Measurements from ENCODE around the gene KHSRP.

KHSRP gene, protein sequence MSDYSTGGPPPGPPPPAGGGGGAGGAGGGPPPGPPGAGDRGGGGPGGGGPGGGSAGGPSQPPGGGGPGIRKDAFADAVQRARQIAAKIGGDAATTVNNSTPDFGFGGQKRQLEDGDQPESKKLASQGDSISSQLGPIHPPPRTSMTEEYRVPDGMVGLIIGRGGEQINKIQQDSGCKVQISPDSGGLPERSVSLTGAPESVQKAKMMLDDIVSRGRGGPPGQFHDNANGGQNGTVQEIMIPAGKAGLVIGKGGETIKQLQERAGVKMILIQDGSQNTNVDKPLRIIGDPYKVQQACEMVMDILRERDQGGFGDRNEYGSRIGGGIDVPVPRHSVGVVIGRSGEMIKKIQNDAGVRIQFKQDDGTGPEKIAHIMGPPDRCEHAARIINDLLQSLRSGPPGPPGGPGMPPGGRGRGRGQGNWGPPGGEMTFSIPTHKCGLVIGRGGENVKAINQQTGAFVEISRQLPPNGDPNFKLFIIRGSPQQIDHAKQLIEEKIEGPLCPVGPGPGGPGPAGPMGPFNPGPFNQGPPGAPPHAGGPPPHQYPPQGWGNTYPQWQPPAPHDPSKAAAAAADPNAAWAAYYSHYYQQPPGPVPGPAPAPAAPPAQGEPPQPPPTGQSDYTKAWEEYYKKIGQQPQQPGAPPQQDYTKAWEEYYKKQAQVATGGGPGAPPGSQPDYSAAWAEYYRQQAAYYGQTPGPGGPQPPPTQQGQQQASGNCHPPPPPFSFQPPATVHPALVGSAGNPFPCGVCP

DNA sequence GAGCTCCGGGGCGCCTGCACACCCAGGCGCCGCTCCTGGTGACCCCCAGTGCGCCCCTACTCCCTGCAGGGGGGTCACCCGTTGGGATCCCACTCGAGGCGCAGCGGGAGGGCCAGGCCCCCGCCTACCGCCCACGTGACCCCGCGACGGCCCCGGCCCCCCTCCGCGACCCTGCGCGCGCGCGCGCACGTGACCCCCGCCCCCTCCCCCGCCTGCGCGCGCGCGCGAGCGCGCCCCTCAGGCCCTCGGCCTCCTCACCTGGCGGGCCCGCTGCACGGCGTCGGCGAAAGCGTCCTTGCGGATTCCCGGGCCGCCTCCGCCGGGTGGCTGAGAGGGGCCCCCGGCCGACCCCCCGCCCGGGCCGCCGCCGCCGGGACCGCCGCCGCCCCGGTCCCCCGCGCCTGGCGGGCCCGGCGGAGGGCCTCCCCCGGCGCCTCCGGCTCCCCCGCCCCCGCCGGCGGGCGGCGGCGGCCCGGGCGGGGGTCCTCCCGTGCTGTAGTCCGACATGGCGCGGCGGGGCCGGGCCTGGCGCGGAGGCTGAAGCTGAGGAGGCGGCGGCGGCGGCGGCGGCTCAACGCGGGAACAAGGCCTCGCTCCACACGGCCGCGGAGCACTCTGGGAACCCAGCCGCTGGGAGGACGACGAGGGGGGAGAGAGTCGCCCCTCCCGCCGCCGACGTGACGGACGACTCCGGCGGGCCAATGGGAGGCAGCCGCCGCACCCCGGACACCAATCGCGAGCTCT lies at the start of gene KHSRP:
Gene KHSRP (minus strand): TSS at position 617 of the 744 bp plus-strand sequence. CDS start 110 bp downstream, at position 507.
- peak in 1 of 2 donors; percentile 36 for DNase-seq (ENCODE audit: low read depth in 2 of 2)

DNA sequence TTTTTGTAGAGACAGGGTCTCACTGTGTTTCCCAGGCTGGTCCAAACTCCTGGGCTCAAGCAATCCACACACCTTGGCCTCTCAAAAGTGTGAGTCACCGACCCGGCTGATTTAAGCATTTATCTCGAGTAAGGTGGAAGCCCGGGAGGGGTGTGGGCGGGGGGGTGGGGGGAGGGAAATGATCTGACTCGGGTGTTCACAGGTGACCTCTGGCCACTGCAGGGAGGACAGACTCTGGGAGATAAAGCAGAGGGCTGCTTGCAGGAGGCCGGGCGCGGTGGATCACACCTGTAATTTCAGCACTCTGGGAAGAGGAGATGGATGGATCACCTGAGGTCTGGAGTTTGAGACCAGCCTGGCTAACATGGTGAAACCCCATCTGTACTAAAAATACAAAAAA lies 49.0 kb upstream of the KHSRP start:
- DNase-seq (ENCODE audit: low read depth in 2 of 2) = no peak

DNA sequence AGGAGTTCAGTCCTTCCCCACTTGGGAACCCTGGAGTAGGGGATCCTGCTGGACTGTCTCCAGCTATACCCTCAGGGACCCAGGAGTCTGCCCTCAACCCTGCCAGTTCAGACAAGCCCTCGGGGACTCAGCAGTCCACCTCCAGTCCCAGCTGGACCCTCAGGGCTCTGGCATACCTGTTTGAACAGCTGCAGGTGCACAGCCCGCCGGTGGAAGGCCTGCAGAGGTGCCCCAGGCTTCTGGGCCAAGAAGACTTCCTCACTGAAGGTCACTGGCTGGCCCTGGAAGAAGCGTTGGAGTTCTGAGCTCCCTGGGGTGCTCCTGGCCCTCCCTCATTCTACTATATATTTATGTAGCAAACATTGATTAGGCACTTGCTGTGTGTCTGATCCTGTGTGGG lies 48.1 kb upstream of the KHSRP start:
- DNase-seq (ENCODE audit: low read depth in 2 of 2) = no peak

DNA sequence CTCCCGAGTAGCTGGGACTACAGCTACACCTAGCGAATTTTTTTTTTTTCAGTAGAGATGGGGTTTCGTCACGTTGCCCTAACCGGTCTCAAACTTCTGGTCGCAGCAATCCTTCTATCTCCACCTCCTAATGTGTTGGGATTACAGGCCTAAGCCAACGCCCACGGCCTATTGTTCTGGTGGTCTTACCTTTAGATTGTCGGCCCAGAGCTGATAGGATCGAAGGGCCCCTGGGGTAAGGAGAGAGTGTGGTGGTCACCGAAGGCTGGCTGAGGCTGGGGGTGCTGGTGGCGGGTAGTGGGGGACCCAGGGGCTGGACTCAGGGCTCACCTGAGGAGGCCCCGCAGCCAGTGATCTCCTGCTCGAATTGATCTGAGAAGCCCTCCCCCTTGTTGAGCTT lies 46.5 kb upstream of the KHSRP start:
- no peak for DNase-seq (ENCODE audit: low read depth in 2 of 2)

DNA sequence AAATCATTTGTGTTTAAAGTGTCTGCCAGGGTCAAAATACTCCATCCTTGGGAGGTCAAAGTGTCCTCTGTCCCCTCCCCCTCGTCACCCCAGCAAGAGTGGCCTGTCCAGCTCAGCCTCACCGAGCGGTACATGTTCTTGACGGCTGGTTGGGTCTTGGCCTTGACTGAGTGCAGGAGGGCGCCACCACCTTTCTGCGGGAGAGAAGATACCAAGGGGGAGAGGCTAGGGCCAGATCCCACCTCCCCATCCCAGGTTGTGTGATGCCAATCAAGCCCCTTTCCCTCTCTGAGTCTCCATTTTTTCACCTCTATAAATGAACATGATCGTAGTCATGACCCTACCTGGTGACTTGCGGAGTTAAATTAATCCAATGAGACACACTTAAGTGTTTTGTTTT lies 45.6 kb upstream of the KHSRP start:
- no peak for DNase-seq (ENCODE audit: low read depth in 2 of 2)

DNA sequence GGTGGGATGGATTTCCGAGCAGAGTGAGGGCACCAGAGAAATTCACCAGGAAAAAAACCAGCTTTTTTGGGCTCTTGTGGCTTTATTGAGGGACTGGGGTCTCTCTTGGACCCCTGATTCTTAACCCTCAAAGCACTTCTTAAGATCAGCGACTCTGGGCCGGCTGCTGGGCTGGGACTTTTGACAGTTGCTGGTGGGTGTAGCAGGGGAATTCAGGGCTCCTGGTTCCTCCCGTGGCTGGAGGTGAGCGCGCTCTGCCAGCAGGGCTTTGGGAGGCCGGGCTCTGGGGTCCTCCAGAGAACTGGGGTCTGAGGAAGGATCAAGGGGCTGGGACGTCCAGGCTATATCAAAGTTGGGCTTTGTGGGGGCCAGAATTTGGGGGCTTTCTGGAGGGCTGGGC lies 42.8 kb upstream of the KHSRP start:
- no peak for DNase-seq (ENCODE audit: low read depth in 2 of 2)

DNA sequence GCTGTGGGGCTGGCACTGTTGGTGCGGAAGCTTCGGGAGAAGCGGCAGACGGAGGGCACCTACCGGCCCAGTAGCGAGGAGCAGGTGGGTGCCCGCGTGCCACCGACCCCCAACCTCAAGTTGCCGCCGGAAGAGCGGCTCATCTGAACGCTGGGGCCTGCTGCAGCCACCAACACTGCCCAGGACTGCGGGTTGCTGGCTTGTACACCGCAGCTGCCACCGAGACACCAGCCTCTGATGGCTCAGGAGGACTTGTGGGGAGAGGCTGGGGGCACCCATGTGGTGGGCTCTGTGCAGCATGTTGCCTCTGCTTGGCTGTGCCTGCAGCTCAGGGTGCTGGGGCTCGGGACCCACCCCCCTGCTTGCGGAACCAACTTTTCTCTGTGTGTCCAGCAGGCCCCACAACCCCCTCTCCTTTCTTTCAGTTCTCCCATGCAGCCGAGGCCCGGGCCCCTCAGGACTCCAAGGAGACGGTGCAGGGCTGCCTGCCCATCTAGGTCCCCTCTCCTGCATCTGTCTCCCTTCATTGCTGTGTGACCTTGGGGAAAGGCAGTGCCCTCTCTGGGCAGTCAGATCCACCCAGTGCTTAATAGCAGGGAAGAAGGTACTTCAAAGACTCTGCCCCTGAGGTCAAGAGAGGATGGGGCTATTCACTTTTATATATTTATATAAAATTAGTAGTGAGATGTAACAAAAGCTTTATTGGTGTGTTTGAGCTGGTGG lies 42.1 kb upstream of the KHSRP start:
- no peak for DNase-seq (ENCODE audit: low read depth in 2 of 2)

DNA sequence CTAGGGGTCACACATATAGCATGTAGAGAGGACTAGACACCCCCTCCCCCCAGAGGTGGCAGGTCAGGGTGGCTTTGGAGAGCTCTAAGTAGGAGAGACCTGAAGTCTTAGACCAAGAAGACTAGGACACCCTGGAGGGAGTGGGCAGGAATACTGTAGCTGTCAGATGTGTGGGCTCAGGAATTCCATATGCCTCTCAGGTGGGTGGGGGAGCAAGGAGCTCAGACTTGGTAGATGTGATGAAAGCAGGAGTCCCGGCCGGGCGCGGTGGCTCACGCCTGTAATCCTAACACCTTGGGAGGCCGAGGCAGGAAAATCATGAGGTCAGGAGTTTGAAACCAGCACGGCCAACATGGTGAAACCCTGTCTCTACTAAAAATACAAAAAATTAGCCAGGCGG lies 41.1 kb upstream of the KHSRP start:
- no peak for DNase-seq (ENCODE audit: low read depth in 2 of 2)

DNA sequence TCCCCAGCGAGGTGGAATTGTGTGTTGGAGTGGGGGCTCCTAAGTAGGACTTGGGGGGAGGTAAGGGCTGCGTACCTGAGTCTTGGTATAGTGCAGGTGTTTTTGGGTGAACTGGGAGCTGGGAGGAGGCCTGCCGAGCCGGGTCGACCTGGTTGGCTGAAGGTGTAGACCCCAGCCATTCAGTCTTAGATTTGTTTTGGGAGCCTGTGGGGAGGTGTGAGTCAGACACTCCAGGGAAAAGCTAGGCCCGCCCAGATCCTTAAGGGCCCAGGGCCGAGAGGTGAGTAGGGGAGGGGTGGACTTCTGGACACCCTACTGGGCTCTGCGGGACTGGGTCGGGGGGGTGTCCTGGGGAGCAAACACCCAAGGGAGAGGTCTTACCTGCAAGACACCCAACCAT lies 40.4 kb upstream of the KHSRP start:
- DNase-seq (ENCODE audit: low read depth in 2 of 2) = no peak

DNA sequence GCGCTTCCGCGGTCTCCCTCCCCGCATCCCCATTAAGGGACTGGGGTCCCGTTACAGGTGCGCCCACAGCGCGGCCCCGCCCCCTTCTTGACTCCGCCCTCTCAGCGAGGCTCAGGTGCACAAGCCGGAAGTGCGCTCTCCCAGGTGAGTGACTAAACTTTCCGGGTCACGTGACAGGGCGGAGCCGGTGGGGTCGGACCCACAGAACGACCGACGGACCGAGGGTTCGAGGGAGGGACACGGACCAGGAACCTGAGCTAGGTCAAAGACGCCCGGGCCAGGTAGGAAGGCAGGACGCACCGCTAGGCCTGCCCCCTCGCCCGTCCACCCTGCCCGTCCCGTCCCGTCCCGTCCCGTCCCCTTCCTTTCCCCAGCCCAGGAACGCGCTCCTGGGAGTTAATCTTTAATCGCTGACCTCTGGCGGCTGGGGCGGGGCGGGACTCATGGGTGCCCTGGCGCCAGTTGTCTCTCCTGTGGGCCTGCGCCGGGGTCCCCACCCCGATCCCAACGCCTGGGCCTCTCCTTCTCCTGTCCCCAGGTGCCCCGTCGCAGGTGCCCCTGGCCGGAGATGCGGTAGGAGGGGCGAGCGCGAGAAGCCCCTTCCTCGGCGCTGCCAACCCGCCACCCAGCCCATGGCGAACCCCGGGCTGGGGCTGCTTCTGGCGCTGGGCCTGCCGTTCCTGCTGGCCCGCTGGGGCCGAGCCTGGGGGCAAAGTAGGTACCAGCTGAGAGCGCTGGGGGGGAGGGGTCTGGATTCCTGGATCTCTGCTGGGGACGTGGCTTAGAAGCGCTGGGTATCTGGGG lies 39.7 kb upstream of the KHSRP start, which contains the start of gene CRB3:
Gene CRB3 (plus strand): TSS at position 202 of the 804 bp plus-strand sequence. CDS start 431 bp downstream, at position 633.
- DNase-seq (ENCODE audit: low read depth in 2 of 2) = no peak

DNA sequence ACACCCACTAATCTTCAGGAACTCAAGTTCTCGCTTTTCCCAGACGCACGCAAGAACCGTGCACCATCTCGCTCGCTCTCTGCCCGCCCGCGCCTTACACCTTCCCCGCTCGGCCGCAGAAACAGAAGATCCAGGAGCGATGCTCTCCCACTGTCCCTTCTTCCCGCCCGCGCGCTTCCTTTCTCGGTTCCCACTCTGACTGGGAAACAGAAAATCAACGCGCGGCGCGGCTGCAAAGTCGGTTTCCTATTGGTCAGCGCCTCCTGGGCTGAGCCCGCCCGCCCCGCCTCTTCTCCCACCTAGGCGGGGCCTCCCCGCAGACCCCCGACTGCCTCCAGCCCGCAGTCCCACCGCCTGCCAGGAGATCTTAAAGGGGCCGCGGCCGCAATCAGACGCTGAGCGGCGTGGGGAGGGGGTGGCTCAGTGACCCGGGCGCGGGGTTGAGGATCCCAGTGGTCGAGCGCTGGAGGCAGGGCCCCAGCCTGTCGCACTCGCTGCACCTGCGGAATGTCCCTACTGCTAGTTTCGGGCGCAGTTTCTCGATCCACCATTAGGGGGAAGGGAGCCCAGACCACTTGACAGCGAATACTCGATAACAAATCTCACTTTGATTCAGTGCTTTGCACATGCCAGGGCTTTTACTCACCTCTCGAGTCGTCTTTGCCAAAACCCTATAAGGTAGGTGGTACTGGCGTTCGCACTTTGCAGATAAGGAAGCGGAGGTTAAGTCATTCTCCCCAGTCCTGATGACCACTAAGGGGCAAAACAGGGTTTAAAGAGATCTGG lies 35.7 kb upstream of the KHSRP start:
- DNase-seq (ENCODE audit: low read depth in 2 of 2) = peak; percentile 94

DNA sequence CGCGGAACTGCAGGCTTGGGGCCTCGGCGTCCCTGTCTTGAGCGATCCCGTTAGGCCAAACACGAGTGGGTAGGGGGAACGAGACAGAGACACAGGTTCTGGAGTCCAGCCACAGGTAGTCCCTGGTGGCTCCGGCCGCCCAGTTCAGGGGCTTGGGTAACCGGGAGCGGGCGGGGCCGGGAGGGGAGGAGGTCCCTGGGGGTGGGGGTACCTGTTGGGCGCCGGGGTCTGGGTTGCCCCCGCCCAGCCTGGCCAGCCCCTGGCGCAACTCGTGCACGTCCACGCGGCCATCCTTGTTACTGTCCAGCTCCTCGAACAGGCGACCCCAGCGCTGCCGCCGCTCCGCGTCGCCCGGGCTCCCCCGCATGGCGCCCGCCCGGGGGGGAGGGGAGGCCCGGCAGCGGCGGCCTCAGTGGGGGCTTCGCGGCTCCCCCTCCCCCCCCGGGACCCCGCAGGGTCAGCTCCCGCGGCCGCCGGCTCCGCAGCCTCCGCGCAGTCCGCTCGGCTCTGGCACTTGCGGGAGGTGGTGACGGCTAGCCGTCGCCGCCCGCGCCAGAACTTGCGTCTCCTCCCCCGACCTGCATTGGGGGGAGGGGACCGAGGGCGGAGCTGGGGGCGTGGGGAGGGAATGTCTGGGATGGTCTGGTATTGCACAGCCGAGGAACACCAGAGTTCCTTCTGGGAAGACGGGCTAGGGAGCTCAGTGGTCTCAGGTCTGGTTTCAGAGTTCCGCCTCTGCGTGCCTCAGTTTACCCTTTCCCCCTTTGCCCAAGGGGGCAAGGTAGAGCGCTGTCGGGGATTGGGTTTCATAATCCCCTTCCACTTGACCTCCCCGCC lies 34.9 kb upstream of the KHSRP start, which contains the start of gene SLC25A23:
Gene SLC25A23 (minus strand): TSS at position 531 of the 837 bp plus-strand sequence. CDS start 164 bp downstream, at position 367.
- peak in 1 of 2 donors; percentile 53 for DNase-seq (ENCODE audit: low read depth in 2 of 2)

DNA sequence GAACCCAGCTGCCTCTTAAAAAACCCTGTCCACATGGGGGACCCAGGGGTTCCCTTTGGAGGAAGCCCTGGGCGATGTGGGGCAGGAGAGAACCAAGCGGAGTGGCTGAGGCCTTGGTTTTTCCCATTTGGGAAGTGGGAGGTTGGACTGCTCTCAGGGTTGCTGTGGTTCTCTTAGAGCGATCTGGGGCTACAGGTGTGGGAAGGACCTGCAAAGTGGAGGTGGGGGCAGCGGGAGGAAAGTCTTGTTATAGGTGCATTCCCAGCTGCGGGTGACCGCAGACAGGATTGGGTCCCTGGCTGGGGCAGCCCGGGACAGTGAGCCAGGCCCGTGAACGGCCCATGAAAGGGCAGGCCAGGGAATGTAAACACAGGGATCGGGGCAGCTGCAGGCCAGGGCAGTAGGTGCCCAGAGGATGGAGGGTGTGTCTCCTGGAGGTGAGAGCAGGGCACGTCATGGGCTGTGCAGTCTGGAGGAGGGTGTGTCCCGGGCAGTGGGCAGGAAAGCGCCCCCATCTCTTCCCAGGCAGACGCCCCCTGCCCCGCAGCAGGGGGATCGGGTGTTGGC lies 34.2 kb upstream of the KHSRP start:
- DNase-seq (ENCODE audit: low read depth in 2 of 2) = no peak

DNA sequence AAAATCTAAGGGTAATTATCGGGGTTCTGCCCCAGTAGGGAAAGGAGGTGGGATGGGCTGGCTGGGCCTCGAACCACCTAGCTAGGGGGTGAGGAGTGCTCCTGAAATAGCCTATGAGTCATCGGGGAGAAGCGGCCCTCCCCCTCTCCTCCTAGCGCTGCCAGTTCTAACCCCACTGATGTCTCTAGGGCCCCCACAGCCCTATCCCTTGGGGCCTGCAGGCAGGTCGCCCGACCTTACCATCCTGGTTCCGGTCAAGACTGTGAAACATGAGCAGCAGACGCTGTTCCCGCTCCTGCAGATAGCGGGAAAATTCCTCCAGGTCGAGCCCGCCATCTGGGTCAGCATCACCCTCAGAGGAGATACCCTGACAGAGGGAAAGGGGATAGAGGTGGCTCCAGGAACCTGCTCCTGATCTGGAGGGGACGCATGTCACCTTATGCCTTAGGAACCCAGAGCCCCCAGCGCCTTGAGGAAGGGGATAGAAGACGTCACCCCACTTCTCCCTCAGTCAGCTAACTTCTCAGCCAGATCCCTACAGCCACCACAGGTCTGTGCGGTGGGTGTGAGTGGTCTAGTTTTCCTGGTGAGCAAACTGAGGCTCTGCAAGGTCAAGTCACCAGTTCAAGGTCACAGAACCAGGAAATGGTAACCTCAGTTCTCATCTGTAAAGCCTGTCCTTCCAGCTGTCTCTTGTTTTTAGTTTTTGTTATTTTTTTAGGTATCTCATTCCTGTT lies 33.5 kb upstream of the KHSRP start:
- DNase-seq (ENCODE audit: low read depth in 2 of 2) = no peak

DNA sequence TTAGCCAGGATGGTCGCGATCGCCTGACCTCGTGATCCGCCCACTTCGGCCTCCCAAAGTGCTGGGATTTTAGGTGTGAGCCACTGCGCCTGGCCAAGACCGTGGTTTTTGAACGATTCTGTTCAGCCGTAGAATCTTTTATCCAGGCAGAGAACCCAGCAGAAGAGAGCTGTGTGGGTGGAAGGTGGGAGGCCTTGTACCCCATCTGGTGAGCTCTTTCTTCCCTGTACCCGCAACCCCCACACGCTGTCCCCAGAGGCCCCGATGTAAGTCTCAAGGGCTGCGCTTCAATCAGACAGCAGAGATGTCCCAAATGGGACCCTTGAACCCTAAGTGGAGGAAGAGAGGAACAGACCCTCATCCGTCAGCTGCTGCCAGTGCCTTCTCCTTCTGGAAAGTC lies 31.3 kb upstream of the KHSRP start:
- no peak for DNase-seq (ENCODE audit: low read depth in 2 of 2)

DNA sequence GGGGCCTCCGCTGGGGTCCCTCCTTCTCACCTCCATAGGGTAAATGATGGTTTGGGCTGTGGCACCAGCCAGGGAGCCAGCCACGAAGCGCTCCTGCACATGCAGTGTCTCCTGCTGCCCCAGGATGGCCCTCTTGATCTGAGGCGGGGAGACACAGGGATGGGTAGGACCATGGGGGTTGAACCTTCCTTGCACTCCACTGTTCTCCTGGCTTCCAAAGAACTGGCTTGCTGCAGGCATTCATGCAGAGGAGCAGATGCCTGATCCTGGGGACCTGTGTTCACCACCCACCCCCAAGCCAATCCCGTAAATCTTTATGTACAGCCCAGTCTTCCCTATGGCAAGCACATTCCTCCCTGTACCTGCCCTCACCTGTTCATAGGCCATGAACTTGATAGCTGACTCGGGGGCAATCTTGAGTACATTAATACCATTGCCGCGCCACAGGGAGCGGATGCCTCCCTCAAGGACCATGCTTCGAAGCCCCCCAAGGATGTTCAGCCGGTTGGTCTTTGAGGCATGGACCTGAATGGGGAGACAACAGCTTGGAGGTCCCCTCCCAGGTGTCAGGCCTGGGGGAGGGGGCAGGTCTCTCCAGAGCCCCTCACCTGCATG lies 29.4 kb upstream of the KHSRP start:
- DNase-seq (ENCODE audit: low read depth in 2 of 2) = no peak

DNA sequence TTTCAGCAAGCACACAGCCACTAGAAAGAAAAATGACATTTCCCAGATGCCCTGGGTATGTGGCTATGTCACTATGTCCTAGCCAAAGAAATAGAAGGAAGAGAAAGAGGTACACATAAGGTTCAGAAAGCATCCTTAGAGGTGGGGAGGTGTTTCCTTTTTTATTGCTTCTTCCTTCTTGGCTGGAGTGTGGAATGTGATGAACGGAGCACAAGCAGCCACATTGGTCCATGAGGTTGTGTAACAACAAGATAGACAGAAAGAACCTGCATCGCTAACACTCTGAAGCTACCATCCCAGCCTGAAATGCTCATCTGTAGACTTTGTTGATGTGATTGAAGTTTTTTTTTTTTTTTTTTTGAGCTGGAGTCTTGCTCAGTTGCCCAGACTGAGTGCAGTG lies 28.3 kb upstream of the KHSRP start:
- no peak for DNase-seq (ENCODE audit: low read depth in 2 of 2)

Measured in stimulated activated CD8-positive, alpha-beta memory T cell treated with anti-CD3 and anti-CD28 coated beads, Interleukin-7, amount 100 ng/mL, for 4 hours (primary cell).